NB4 (cell line): ENCODE measurements around the gene JAM3.

ENCODE experiments used
- DNase-seq: peaks from one replicate; pipeline ENCODE4 v3.0.0; 2010; ENCODE audit warnings: low read depth
- H3K4me3 ChIP-seq: one replicate; pipeline ENCODE4 v1.5.1; 2011; ENCODE audit warnings: mild to moderate bottlenecking, low read depth, low read length, moderate library complexity
- CTCF ChIP-seq: IDR thresholded peaks from one replicate; pipeline ENCODE4 v1.5.1; 2012; ENCODE audit warnings: low read depth, low read length
- MAX ChIP-seq: IDR thresholded peaks from 2 replicates; pipeline ENCODE4 v1.6.1; 2011; ENCODE audit warnings: low read depth, low read length
- MYC ChIP-seq: IDR thresholded peaks from 2 replicates; pipeline ENCODE4 v1.6.1; 2011; ENCODE audit warnings: low read depth, low read length
- POLR2A ChIP-seq: IDR thresholded peaks from 2 replicates; pipeline ENCODE4 v1.6.1; 2011; ENCODE audit warnings: mild to moderate bottlenecking; ENCODE audit not compliant: insufficient read length; ENCODE audit errors: extremely low read depth

JAM3 gene

DNA sequence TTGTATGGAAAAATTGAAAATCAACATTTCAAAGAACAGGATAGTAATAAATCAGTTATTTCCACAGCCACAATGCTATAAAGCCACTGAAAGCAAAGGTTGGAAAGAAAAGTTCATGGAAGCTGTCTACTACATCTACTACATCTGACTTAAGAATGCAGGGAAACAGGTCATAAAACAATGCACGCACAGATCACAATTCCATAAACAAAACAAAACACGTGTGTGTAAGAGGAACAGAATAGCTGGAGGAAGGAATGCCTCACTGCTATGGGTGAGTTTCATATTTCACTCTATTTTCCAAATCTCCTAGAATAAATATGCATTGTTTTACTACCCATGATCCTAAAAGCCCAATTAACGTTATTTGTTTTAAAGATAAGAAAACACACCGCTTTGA is 88.6 kb downstream of the JAM3 start:
- no peak for TF ChIP-seq MYC
- no peak for TF ChIP-seq MAX
- no peak for TF ChIP-seq POLR2A
- no peak for TF ChIP-seq CTCF
- no peak overlapping the region for H3K4me3 ChIP-seq
- no peak for DNase-seq

DNA sequence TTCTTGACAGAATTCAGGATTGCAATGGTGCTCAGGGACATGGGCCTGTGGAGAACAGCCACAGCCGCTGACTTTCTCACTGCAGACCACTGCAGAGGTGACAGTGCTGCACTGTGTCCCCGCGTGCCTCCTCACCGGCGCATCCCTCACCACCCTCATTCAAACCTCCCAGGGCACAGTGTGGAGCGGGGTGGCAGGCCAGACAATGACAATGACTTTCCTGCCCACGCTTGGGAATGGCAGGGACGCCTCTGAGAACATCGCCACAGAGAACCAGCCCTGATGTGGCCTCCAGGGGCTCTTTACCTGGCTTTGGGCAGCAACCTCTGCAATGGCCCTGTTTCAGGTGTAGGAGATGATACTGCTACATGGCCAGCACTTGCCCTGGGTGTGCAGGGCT is 89.2 kb downstream of the JAM3 start:
- no peak for DNase-seq
- no peak for TF ChIP-seq MAX
- no peak for TF ChIP-seq POLR2A
- no peak for TF ChIP-seq CTCF
- no peak for TF ChIP-seq MYC
- H3K4me3 ChIP-seq, result no peak overlapping the region

GRCh38 chr11:134159652-134160051 is 90.8 kb downstream of the JAM3 start:
- no peak for DNase-seq
- no peak overlapping the region for H3K4me3 ChIP-seq
- no peak for TF ChIP-seq MYC

GRCh38 chr11:134164490-134165370 is 95.9 kb downstream of the JAM3 start:
- no peak overlapping the region for H3K4me3 ChIP-seq
- no peak for TF ChIP-seq MAX
- no peak for TF ChIP-seq POLR2A
- TF ChIP-seq CTCF, result no peak
- no peak for TF ChIP-seq MYC
- no peak for DNase-seq

GRCh38 chr11:134170177-134170918 is 101.5 kb downstream of the JAM3 start:
- no peak for TF ChIP-seq CTCF
- no peak for TF ChIP-seq MYC
- TF ChIP-seq MAX, result no peak
- no peak for TF ChIP-seq POLR2A

DNA sequence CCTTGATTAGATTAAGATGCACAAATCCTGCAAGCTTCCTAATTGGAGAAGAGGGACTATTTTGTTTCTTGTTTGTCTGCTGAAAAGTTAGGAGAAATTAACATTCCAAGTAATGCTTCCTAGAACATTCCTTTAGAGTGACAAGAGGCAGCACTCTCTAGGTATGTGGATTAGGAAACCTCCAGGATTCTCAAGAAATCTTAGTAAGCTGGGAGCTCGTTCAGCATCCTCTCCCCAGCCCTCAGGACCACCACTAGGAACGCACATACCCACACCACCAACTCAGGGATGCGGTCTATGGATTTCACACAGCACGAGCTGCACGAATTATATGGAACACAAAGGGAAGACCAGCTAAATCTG is 102.0 kb downstream of the JAM3 start:
- DNase-seq, result no peak
- no peak overlapping the region for H3K4me3 ChIP-seq
- no peak for TF ChIP-seq CTCF
- TF ChIP-seq MAX, result no peak
- no peak for TF ChIP-seq MYC

More at GRCh38 chr11:134170177-134170918, 101.5 kb downstream of the JAM3 start:
- DNase-seq, result no peak
- no peak overlapping the region for H3K4me3 ChIP-seq
